Measurements from ENCODE around the gene PRPSAP1.

DNA sequence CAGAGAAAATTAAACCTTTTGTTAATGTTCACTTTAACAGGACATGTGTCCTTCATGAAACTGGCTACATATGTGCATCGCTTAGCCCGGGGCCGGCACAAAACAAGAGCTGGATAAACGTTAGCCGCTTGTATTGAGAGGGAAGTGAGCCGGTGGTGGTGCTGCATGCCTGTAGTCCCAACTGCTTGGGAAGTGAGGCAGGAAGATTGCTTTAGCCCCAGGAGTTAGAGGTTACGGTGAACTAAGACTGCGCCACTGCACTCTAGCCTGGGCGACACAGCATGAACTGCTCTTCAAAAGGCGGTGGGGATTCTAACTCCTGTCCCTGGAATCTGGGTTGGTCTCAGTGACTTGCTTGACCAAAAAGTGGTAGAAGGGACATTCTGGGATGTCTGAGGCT lies 15.7 kb upstream of the PRPSAP1 start:
- TF ChIP-seq, protein P1, sequence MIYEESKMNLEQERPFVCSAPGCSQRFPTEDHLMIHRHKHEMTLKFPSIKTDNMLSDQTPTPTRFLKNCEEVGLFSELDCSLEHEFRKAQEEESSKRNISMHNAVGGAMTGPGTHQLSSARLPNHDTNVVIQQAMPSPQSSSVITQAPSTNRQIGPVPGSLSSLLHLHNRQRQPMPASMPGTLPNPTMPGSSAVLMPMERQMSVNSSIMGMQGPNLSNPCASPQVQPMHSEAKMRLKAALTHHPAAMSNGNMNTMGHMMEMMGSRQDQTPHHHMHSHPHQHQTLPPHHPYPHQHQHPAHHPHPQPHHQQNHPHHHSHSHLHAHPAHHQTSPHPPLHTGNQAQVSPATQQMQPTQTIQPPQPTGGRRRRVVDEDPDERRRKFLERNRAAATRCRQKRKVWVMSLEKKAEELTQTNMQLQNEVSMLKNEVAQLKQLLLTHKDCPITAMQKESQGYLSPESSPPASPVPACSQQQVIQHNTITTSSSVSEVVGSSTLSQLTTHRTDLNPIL (CRISPR knock-in tag; IDR thresholded peaks at IDR 0.05; ENCODE audit: low read depth): no peak
- no peak for TF ChIP-seq BACH2 (CRISPR knock-in tag; IDR thresholded peaks at IDR 0.05; ENCODE audit: borderline replicate concordance)
- no peak for TF ChIP-seq ARNTL (CRISPR knock-in tag; IDR thresholded peaks at IDR 0.05; ENCODE audit: borderline replicate concordance, low read depth)
- no peak for TF ChIP-seq TOX (CRISPR knock-in tag; IDR thresholded peaks at IDR 0.05; ENCODE audit: borderline replicate concordance)
- TF ChIP-seq, protein P2, sequence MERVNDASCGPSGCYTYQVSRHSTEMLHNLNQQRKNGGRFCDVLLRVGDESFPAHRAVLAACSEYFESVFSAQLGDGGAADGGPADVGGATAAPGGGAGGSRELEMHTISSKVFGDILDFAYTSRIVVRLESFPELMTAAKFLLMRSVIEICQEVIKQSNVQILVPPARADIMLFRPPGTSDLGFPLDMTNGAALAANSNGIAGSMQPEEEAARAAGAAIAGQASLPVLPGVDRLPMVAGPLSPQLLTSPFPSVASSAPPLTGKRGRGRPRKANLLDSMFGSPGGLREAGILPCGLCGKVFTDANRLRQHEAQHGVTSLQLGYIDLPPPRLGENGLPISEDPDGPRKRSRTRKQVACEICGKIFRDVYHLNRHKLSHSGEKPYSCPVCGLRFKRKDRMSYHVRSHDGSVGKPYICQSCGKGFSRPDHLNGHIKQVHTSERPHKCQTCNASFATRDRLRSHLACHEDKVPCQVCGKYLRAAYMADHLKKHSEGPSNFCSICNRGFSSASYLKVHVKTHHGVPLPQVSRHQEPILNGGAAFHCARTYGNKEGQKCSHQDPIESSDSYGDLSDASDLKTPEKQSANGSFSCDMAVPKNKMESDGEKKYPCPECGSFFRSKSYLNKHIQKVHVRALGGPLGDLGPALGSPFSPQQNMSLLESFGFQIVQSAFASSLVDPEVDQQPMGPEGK (CRISPR knock-in tag; IDR thresholded peaks at IDR 0.05; ENCODE audit: borderline replicate concordance): no peak
- TF ChIP-seq, protein P3, sequence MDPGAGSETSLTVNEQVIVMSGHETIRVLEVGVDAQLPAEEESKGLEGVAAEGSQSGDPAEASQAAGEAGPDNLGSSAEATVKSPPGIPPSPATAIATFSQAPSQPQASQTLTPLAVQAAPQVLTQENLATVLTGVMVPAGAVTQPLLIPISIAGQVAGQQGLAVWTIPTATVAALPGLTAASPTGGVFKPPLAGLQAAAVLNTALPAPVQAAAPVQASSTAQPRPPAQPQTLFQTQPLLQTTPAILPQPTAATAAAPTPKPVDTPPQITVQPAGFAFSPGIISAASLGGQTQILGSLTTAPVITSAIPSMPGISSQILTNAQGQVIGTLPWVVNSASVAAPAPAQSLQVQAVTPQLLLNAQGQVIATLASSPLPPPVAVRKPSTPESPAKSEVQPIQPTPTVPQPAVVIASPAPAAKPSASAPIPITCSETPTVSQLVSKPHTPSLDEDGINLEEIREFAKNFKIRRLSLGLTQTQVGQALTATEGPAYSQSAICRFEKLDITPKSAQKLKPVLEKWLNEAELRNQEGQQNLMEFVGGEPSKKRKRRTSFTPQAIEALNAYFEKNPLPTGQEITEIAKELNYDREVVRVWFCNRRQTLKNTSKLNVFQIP (CRISPR knock-in tag; IDR thresholded peaks at IDR 0.05; ENCODE audit: borderline replicate concordance, low read depth): no peak

All from SK-N-SH treated with all-trans-retinoic acid at 6 μM for 48 hours (cell line).